GM18858 (cell line): ENCODE data around the gene XPOT.

ENCODE experiments used
- ATAC-seq: cut with Tn5 transposase; IDR thresholded peaks from one replicate; pipeline ENCODE4 v1.9.1; 2021; ENCODE audit not compliant: unreplicated experiment

Gene XPOT

GRCh38 chr12:64461634-64462414 is 57.6 kb downstream of the XPOT start:
- ATAC-seq, result no peak

- ATAC-seq, result no peak
Measured at GRCh38 chr12:64466178-64466577, 62.0 kb downstream of the XPOT start.

GRCh38 chr12:64468966-64469365 is 64.8 kb downstream of the XPOT start:
- no peak for ATAC-seq

- ATAC-seq, result no peak
Measured at GRCh38 chr12:64469455-64470142, 65.4 kb downstream of the XPOT start.

- ATAC-seq, result no peak
Measured at GRCh38 chr12:64470495-64470894, 66.3 kb downstream of the XPOT start.

- ATAC-seq, result no peak
Measured at GRCh38 chr12:64473176-64473575, 69.0 kb downstream of the XPOT start.

- no peak for ATAC-seq
Measured at GRCh38 chr12:64475518-64475917, 71.3 kb downstream of the XPOT start.

GRCh38 chr12:64476844-64477243 is 72.7 kb downstream of the XPOT start:
- ATAC-seq, result no peak

- no peak for ATAC-seq
Measured at GRCh38 chr12:64478661-64479060, 74.5 kb downstream of the XPOT start.

GRCh38 chr12:64480148-64480547 is 76.0 kb downstream of the XPOT start:
- ATAC-seq, result no peak

GRCh38 chr12:64486657-64487056 is 82.5 kb downstream of the XPOT start:
- ATAC-seq, result no peak

GRCh38 chr12:64491718-64492117 is 87.5 kb downstream of the XPOT start:
- no peak for ATAC-seq

GRCh38 chr12:64493513-64493912 is 89.3 kb downstream of the XPOT start:
- no peak for ATAC-seq

GRCh38 chr12:64494998-64495729 is 91.0 kb downstream of the XPOT start:
- no peak for ATAC-seq

GRCh38 chr12:64496839-64497400 is 92.7 kb downstream of the XPOT start:
- no peak for ATAC-seq

GRCh38 chr12:64497484-64497883 is 93.3 kb downstream of the XPOT start:
- no peak for ATAC-seq

GRCh38 chr12:64497903-64498302 is 93.7 kb downstream of the XPOT start:
- ATAC-seq, result no peak

GRCh38 chr12:64500394-64500793 is 96.2 kb downstream of the XPOT start:
- ATAC-seq, result no peak
